Measurements from ENCODE around the gene SORCS2. TPM values are rescaled to one million over a fixed set of nuclear protein-coding genes. Genes with fewer than 3 reads are reported as not detected.

Gene SORCS2
- total RNA-seq, 4 donors from 2014 or later: 0.48 to 1.8 (median 0.68) TPM; not detected in 1

DNA sequence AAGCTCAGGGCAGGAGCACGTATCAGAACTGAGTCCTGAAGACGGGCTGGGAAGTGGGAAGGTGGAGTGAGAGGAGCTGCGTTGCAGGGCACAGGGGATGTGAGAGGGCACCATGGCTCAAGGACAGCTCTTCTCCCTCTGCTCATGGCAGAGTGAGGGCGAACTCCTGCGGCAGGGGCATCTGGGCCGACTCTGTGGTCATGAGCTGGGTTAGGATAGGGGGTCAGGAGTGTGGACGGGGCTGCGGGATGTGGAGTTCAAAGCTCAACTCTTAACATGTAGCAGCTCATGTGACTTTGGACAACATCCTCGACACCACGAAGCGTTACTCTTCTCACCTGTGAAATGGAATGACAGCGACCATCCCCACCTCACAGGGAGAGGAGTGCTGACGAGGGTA is 19.4 kb upstream of the SORCS2 start:
- intact Hi-C loops (cut with DNase I; ENCODE audit: low total_unique reads): no loop called here
- DNase-seq: no peak
- no peaks in the 10 kb centered on the region for H3K9me3 ChIP-seq
- no peaks in the 10 kb centered on the region for H3K36me3 ChIP-seq
- no peaks in the 10 kb centered on the region for H3K27me3 ChIP-seq
- H3K4me3 ChIP-seq: no peak overlapping the region
- peaks cover 0 to 2% (median 0%) of the 10 kb centered on the region in 4 donors for H3K4me1 ChIP-seq
- H3K27ac ChIP-seq: no peak overlapping the region
- TF ChIP-seq EP300 (IDR thresholded peaks at IDR 0.05; ENCODE audit: low read depth) (no peak), POLR2A (IDR thresholded peaks at IDR 0.05) (no peak), POLR2AphosphoS5 (IDR thresholded peaks at IDR 0.05) (no peak)
- TF ChIP-seq, protein P1, sequence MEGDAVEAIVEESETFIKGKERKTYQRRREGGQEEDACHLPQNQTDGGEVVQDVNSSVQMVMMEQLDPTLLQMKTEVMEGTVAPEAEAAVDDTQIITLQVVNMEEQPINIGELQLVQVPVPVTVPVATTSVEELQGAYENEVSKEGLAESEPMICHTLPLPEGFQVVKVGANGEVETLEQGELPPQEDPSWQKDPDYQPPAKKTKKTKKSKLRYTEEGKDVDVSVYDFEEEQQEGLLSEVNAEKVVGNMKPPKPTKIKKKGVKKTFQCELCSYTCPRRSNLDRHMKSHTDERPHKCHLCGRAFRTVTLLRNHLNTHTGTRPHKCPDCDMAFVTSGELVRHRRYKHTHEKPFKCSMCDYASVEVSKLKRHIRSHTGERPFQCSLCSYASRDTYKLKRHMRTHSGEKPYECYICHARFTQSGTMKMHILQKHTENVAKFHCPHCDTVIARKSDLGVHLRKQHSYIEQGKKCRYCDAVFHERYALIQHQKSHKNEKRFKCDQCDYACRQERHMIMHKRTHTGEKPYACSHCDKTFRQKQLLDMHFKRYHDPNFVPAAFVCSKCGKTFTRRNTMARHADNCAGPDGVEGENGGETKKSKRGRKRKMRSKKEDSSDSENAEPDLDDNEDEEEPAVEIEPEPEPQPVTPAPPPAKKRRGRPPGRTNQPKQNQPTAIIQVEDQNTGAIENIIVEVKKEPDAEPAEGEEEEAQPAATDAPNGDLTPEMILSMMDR (IDR thresholded peaks at IDR 0.05): no peak
- 83 to 100% methylated on average over 4 to 13 of the region's 13 CpGs for WGBS, 2 donors (ENCODE audit: low coverage in 1 of 2)
- in situ Hi-C loops (cut with MboI; ENCODE audit: low pct_ligation_motif_present in 1 of 4, low pct_unique_long_range_greater_than_20kb in 1 of 4, low sequenced_read_pairs in 3 of 4): no loop called here

DNA sequence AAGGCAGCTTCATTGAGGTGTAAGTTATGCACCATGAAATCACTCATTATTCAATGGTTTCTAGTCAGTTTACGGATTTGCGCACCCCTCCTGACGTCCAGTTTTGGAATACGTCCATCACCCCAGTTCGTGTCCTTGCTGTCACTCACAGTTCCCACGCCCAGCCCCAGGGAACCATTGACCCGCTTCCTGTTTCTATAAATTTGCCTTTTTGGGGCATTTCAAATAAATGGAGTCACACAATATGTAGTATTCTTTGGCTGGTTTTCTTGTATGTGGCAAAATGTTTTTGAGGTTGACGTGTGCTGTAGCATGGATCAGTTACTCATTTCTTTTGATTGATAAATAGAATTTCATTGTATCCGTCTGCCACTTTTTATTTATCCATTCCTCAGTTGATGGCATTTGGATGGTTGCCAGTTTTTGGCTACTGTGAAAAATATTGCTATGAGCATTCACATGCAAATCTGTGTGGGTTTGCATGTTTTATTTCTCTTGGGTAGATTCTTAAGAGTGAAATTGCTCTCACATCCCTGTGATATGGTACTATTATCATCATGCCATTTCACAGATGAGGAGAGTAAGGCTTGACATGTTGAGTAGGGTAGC is 18.4 kb upstream of the SORCS2 start:
- H3K4me1 ChIP-seq: no peaks in the 10 kb centered on the region
- H3K9me3 ChIP-seq: peaks cover 0 to 2% of the 10 kb centered on the region in 2 donors
- in situ Hi-C loops (cut with MboI; ENCODE audit: low pct_ligation_motif_present in 1 of 4, low pct_unique_long_range_greater_than_20kb in 1 of 4, low sequenced_read_pairs in 3 of 4) (no loop called here), intact Hi-C loops (cut with DNase I; ENCODE audit: low total_unique reads) (no loop called here)
- H3K27ac ChIP-seq: no peak overlapping the region
- WGBS, 2 donors (ENCODE audit: low coverage in 1 of 2): 48 to 81% methylated on average over 9 of the region's 9 CpGs
- H3K27me3 ChIP-seq: no peaks in the 10 kb centered on the region
- H3K36me3 ChIP-seq: no peaks in the 10 kb centered on the region
- no peak overlapping the region for H3K4me3 ChIP-seq
- no peak for DNase-seq
- TF ChIP-seq EP300 (IDR thresholded peaks at IDR 0.05; ENCODE audit: low read depth) (no peak), POLR2A (IDR thresholded peaks at IDR 0.05) (no peak), POLR2AphosphoS5 (IDR thresholded peaks at IDR 0.05) (no peak)
- TF ChIP-seq, protein P1 (IDR thresholded peaks at IDR 0.05): no peak

DNA sequence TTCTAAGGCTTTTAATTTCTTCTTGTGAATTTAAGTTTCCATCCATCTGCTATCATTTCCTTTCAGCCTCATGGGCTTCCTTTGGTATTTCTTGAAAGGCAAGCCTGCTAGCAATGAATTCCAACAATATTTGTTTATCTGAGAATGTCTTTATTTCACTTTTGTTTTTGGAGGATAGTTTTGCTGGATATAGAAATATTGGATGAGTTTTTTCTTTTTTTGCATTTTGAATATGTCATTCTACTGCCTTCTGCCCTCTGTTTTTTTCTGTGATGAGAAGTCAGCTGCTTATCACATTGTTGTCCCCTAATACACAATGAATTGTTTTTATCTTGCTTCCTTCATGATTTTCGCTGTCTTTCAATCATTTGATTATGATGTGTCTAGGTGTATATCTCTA is 13.2 kb upstream of the SORCS2 start:
- H3K4me3 ChIP-seq: no peak overlapping the region
- in situ Hi-C loops (cut with MboI; ENCODE audit: low pct_ligation_motif_present in 1 of 4, low pct_unique_long_range_greater_than_20kb in 1 of 4, low sequenced_read_pairs in 3 of 4): loop anchor here in 2 of 4 donors (25.0 kb wide), 1 partner anchor 533 kb away; no protein-coding TSS in a partner anchor
- peaks cover 11 to 12% of the 10 kb centered on the region in 2 donors for H3K9me3 ChIP-seq
- no peaks in the 10 kb centered on the region for H3K27me3 ChIP-seq
- TF ChIP-seq EP300 (IDR thresholded peaks at IDR 0.05; ENCODE audit: low read depth) (no peak), POLR2AphosphoS5 (IDR thresholded peaks at IDR 0.05) (no peak), POLR2A (IDR thresholded peaks at IDR 0.05) (no peak)
- TF ChIP-seq, protein P1 (IDR thresholded peaks at IDR 0.05): no peak
- DNase-seq: no peak
- H3K4me1 ChIP-seq: no peaks in the 10 kb centered on the region
- intact Hi-C loops (cut with DNase I; ENCODE audit: low total_unique reads): no loop called here
- no peak overlapping the region for H3K27ac ChIP-seq
- 91 to 97% methylated on average over 1 of the region's 1 CpG for WGBS, 2 donors (ENCODE audit: low coverage in 1 of 2)
- no peaks in the 10 kb centered on the region for H3K36me3 ChIP-seq

DNA sequence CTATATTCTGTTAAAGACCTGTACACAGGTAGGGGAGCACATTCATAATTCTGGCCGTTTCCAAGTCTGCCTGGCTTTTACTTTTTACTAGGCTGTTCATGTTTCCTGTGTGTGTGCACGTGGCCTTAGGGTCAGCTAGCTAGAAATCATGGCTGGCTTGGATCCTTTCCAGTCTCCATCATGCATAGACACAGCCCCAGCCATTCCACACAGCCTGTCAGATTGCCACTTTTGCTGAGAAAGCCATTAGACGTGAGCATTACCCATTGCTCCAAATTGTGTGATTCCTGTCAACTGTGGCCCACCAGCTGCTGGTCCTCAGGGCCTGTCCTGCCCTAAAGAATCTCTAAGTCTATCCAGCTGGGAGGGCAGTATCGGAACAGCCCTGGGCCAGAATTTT is 11.4 kb upstream of the SORCS2 start:
- 30 to 64% methylated on average over 2 to 4 of the region's 4 CpGs for WGBS, 2 donors (ENCODE audit: low coverage in 1 of 2)
- in situ Hi-C loops (cut with MboI; ENCODE audit: low pct_ligation_motif_present in 1 of 4, low pct_unique_long_range_greater_than_20kb in 1 of 4, low sequenced_read_pairs in 3 of 4) (loop anchor here in 2 of 4 donors (25.0 kb wide), 1 partner anchor 531 kb away; no protein-coding TSS in a partner anchor), intact Hi-C loops (cut with DNase I; ENCODE audit: low total_unique reads) (no loop called here)
- Histone ChIP-seq H3K4me3 (no peak overlapping the region), H3K9me3 (peaks cover 11 to 12% of the 10 kb centered on the region in 2 donors), H3K27ac (no peak overlapping the region), H3K4me1 (no peaks in the 10 kb centered on the region), H3K27me3 (no peaks in the 10 kb centered on the region), H3K36me3 (no peaks in the 10 kb centered on the region)
- no peak for DNase-seq
- TF ChIP-seq EP300 (IDR thresholded peaks at IDR 0.05; ENCODE audit: low read depth) (no peak), POLR2A (IDR thresholded peaks at IDR 0.05) (no peak)
- TF ChIP-seq, protein P1 (IDR thresholded peaks at IDR 0.05): no peak
